HG03039 (cell line): ENCODE data around the gene BROX.
"Not testable (repeated sequence)": the region's sequence is repeated elsewhere in the genome, so short reads cannot be mapped to it uniquely, and the experiment has no call there.

Source experiments
- ATAC-seq: cut with Tn5 transposase; IDR thresholded peaks from one replicate; pipeline ENCODE4 v1.9.1; 2021; ENCODE audit warnings: mild to moderate bottlenecking, moderate library complexity; ENCODE audit not compliant: unreplicated experiment

BROX gene

DNA sequence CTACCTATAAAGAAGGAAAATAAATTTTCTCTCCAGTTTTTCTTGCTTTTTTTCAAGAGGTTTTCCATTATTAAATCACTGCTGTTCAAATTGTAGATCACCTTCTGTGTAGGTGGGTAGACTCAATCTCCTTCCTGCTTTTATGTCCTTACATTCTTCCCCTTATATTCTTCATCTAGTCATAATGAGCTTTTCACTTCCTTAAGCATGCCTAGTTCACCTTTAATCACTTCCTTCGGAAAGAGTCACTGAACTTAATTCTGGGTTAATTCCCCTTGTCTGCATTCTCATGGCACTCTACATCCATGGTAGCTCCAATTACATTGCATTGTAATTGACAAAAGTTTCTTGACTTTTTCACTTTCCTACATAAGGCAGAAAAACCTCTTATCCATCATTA is 18.5 kb downstream of the BROX start:
- no peak for ATAC-seq

DNA sequence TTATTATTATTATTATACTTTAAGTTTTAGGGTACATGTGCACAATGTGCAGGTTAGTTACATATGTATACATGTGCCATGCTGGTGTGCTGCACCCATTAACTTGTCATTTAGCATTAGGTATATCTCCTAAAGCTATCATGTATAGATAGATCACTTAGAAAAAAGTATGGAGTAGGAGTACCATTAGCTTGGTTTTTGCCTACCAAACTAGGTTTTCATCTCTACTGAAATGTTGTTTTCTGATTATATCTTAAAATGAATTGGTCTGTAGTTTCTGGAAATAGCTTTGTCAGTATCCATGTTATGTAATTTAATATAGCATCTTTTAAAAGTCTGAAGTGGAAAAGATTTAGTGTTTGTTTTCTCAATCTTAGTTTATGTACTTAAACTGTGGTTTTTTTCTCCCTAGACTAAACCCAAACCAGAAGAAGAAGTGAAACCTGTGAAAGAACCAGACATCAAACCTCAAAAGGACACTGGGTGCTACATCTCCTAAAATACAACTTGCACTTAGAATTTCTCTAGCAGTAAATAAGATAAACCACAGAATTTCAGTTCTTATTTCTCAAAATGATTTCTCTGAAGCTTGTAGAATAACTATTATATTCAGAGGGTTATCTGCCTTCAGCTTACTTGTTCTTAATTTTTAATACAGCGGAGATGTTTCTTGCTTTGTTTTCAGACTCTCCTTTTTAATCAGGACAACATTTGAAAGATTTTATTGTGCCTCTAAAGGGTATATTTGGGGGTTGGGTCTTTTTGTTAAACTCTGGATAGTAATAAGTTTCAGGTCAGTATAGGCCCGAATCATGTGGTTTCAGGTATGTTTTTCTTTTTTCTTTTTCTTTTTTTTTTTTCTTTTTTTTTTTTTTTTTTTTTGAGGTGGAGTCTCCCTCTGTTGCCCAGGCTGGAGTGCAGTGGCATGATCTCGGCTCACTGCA is 20.1 kb downstream of the BROX start:
- peak; percentile 96 for ATAC-seq

DNA sequence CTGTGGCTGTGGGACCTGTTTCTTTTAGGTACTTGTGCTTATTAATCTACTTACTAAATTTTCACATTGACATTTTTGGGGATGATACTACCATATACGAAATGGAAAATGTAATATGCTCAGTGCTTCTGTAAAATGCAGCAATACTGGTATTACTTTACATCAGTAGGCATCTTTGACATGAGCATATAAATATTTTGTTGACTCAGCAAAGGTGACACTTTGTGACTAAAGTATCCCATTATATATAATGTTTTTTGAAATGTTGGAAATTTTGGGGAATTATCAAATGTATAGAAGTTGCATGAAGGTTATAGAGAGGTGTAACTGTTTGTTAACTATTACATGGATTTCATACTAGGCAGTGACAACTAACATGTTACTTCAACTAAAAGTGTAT is 22.4 kb downstream of the BROX start:
- no peak for ATAC-seq

DNA sequence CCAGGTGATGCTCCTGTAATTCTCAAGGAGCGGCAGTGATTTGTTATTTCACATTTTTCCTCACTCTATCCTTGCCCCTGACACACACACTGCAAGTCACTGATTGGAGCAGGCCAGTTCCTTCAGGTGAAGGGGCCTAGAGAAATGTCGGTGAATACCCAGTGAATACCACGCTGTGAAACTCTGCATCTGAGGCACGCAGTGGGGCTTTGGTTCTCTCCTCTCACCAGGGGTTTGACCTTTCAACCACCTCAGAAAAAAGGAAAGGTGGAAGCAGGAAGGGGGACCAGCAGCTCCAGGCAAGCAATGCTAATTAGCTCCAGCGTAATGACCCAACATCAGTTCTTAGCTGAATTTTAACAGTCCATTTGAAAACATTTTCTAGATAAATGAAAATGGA is 24.1 kb downstream of the BROX start:
- no peak for ATAC-seq

DNA sequence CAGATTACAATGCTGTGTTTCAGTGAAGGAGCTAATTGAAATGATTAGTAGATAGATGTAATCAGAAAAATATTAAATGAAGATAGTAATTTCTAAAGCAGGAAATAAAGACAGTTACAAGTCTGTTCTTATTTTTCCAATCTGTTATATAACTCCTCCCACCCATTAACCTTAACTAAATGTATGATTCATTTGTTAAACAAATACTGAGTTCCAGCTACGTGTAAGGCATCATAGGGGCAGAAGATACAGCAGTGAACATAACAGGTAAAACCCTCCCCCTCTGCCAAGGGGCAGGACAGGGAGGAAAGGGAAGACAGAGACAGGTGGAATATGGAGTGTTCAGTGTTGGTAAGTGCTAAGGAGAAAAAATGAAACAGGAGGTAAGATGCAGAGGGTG is 24.6 kb downstream of the BROX start, which contains the start of gene FAM177B:
Gene FAM177B (plus strand): TSS at position 231 of the 400 bp plus-strand sequence. CDS start 9,344 bp downstream, outside the sequence.
- no peak for ATAC-seq

DNA sequence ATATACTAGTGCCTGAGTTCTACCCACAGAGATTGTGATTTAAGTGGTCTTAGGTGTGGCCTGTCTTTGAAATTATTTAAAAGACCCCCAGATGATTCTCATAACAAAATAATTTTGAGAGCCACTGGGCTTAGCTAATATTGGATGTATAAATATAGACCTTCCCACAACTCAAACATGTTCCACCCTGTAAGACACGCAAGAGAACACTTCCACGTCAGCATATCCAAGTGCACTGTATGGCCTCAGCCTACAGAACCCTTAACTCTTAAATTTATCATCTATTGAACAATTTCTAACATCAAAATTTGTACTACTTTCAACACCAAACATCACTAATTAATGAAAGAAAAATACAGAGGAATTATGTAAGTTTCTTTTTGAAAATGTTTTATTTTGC is 27.1 kb downstream of the BROX start:
- ATAC-seq: no peak

DNA sequence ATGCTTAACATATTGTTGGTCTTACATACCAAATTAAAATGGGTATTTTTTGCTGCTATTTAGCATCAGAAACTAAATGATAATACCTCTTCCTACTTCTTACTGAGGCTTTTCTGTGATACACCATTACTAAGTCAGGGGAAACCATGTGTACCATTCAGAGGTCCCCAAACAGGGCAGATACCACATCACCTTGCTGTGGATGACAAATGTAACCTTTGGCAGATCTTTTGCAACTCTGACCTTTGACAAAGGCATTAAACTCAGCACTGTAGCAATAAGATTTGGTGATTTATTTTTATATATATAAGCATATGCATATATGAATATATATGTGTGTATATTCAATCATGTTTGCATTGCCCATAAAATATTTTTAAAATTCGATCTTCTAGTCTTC is 27.6 kb downstream of the BROX start:
- no peak for ATAC-seq

DNA sequence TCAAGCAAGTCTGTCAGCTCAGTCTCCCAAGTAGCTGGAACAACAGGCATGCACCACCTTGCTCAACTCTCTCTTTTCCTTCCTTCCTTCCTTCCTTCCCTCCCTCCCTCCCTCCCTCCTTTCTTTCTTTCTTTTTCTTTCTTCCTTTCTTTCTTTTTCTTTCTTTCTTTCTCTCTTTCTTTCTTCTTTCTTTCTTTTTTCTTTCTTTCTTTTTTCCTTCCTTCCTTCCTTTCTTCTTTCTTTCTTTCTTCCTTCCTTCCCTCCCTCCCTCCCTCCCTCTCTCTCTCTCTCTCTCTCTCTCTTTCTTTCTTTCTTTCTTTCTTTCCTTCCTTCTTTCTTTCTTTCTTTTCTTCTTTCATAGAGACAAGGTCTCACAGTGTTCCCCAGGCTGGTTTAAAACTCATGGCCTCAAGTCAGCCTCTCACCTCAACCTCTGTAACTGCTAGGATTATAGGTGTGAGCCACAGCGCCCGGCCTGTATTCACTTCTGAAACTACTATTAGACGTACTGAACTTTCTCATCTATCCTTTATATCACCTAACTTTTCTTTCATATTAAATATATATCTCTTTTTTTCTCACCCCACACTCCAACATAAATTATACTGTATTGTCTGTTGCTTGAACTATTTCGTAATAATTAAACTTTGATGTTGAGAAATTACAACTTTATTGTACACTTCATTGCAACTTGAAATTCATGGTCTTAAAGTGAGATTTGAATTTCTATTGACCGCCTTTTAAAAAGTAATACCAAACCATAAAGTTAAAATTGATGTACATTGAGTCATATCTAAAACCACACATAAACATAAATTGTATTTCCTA is 29.5 kb downstream of the BROX start:
- ATAC-seq: not testable (repeated sequence)

DNA sequence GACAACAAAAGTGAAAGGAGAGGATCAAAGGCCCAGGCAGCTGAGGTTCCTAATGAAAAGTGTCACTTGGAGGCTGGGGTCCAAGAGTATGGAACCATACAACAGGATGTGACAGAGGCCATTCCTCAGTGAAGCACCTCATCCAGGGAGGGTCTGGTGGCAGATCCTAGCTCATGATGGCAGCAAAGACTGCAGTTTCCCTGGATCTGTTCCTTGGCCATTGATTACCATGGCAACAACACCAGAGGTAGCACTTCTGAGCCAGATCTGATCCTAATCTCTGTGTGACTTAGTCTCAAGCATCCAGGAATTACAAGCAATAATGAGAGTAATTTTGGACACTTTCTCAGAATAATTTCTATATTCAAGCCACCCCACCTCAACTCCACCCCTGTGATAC is 37.6 kb downstream of the BROX start:
- no peak for ATAC-seq

DNA sequence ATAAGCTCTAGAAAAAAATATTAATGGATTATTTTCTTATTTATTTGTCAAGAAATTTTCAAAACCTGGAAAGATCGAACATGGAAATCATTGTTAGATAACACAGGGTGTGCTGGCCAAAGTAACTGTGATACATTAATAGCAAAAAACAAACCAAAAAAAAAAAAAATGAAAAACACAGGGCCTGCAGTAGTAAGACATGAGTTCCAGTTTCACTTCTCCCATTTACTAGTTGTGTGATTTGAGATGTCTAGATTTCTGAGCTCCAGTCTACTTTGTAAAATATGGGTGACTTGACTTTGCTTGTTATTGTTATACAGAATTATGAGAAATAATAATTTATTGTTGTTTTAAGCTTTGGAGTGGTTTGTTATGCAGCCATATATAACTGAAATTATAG is 38.3 kb downstream of the BROX start:
- ATAC-seq: peak; percentile 61

DNA sequence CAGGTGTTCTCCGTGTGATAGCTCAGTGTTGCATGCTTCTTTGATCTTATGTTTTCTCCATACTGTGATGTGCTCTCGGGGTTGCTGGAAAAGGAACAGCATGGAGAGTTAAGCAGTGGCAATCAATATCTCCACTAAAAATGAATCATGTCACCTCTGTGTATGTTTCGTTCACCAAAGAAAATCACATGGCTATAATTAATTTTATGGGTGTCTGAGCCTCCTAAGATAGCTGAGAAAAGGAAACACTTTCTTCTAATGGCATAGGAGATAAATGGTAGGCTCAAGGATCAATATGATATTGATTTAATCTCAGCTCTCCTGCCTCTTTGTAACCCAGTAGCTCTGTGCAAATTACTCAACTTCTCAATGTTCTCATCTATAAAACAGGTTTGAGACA is 38.9 kb downstream of the BROX start:
- no peak for ATAC-seq

DNA sequence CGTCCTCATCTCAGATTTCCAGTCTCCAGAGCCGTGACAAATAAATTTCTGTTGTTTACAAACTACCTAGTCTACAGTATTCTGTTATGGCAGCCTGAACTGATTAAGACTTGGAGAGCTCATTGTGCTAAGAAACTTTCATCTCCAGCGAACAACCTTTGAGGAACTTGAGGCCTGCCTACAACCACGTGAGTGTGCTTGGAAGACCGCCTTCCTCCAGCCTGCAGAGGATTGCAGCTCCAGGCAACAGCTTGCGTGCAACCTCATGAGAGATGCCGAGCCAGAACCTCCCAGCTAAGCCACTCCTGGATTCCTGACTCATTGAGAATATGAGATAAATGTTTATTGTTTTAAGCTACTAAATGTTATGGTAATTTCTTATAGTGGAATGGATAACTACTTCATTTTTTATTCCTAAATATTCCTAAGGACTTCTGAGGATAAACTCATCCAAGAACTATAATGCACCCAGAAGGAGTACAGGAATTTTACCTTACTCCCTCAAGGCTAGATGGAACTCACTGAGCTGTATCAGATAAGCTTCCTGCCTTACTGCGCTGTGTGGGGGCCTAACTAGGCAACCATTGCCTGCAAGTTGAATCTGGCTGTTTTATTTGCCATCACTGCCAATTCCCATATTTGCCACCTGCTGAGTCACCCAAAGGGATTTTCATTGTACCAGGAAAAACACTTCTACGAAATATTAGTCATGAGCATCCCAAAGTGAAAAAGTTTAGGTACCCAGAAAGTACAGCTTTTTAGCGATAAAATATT is 42.2 kb downstream of the BROX start:
- no peak for ATAC-seq

DNA sequence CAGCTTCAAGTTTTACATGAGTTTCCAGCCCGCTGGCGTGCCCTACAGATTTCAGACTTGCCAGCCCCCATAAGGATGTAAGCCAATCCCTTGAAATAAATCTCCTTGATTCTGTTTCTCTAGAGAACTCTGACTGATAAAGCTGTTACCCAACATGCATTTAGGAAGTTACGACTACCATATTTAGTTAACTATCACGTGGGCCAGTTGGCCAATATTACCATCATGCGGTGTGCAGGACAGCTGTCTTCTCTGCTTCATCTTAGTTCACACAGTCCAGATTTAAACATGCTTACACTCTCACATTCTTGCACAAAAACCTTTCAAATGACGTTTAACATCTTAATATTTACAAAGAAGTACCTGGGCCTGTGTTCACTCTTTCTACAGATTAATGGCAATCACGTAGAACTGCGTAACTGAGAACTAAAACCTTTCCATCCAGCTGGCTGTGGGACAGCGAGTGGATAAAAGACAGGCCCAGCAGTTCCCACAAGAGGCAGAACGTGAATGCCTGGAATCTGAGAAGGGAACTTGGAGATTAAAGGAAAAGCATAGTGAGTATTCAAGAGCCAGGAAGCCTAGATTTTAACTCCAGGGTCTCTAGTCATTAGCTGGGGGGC is 45.4 kb downstream of the BROX start:
- ATAC-seq: no peak

DNA sequence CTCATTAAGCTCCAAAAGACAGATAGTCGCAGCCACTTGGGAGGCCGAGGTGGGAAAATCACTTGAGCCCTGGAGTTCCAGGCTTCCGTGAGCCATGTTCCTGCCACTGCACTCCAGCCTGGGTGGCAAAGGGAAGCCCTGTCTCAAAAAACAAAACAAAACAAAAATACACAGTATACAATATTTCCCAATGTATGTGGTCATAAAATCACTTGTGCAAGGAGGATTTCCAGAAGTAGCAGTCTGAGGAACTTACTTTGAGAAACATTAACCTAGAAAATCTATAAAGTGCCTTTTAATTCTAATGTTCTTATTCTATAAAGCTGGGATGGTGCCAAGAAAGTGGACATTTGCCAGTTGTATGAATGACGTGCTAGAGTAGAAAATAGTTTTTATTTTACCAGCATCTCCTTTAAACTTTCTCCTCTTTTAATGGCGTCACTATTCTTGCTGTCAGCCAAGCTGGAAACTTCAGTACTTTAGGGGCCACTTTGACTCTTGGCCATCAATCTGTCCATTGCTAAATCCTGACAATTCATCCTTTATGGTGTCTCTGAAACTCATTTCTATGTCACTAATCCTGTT is 47.2 kb downstream of the BROX start:
- no peak for ATAC-seq

DNA sequence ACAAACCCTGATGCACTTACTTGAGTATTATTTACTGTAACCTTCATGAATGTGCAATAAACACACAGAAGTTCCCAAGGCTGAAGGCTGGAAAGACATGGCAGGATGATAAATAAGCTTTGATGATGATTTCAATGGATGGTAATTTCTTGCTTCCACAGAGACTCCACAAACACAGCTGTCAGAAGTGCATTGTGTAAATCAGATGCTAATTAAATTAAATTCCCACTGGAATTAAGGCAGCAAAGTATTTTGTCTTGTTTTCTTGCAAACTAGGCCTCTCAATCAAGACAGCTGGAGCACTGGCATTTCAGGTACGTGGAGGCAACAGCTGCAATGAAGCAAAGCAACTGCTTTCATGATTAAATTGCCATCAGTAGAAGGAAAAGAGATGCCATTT is 48.7 kb downstream of the BROX start:
- no peak for ATAC-seq

DNA sequence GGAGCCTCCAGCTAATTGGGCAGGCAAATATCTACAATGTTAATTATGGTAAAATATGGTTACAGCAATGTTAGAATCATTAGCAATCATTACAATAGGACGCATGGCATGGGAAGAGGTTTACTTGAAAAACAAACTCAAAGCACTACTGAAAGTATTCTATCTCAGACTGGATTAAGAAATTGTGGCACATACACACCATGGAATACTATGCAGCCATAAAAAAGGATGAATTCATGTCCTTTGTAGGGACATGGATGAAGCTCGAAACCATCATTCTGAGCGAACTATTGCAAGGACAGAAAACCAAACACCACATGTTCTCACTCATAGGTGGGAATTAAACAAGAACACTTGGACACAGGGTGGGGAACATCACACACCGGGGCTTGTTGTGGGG is 49.8 kb downstream of the BROX start:
- not testable (repeated sequence) for ATAC-seq

DNA sequence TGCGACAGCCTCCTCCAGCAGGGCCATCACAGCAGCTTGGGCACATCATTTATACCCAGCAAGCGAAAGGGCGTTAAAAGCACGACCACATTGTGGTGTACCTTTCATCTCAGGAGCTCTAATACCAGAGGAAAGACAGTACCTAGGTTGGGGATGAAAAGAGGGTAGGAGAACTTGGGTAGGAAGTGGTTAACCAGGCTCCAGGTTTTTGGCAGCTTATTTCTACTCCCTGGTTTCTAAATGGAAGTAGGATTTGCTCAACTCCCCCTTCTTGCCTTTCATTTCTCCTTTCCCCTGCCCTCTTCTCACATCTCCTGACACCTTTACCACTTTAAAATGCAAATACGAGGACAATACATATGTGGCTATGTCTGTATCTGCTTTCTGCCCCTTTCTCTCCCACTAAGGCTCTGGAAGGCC is 54.8 kb downstream of the BROX start:
- ATAC-seq: no peak

DNA sequence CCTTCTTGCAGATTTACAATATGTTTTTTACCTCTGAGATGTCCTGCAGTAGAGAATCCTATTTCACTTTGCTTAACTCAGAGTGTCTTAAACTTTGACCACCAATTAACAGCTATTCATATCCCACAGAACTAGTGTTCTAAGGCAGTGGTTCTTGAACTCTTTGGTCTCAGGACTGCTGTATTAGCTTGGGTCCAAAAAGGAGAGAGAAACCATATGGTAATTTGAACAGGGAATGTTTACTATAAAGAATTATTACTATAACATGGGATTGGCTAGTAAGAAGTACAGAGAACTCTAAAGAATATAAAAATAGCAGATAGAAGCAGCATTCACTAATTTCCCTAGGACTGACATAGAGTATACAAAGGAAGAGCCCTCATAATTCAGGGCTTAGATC is 56.2 kb downstream of the BROX start:
- no peak for ATAC-seq

DNA sequence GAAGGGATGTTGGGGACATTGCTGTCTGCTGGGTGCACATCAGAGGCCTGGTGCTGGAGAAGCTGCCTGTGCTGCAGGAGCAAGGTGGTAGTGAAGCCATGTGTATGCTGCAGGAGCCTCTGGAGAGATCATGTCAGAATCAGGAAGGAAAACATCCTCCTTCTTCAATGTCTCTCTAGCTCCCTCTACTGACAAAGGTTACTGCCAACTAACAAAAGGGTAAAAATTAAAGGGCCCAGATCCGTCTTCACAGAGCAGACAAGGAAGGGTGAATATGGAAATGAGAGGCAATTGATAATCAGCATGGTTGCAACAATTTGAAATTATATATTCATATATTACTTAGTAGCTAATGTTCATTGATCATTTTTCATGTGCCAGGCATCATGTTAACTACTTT is 56.8 kb downstream of the BROX start:
- no peak for ATAC-seq

DNA sequence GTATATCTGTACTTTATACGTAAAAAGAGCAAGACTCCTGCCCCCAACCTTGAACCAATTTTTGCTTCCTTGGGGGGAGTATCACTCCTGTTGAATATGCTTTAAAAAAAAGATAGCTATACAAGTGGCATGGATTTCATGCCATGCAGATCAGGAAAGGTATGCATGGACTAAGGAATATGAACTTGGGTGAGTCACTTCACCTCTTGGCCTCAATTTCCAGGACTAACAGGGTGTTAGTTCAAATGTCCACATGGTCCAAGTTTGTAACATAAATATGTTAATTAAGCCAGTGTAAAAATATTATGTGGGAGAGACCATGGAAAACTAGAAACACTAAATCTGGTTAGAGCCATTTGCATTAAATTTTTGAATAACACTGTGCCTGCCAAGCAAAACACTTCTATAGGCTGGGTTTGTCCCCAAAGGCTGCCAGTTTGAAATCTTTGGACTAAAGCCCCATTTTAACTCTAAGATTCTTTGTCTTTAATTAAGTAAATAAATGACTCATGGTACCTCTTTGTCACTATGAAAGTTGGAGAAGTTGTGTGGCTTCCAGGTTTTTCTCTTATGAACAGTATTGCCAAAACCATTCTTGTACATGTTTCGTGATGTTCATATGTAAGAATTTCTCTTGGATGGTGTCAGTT is 57.7 kb downstream of the BROX start:
- ATAC-seq: no peak
